ENCODE measurements around the gene ADPRM. TPM values are rescaled to one million over a fixed set of nuclear protein-coding genes. Genes with fewer than 3 reads are reported as not detected.

The ADPRM gene
- total RNA-seq, 1 experiment from 2014 or later = 5.1 TPM

DNA sequence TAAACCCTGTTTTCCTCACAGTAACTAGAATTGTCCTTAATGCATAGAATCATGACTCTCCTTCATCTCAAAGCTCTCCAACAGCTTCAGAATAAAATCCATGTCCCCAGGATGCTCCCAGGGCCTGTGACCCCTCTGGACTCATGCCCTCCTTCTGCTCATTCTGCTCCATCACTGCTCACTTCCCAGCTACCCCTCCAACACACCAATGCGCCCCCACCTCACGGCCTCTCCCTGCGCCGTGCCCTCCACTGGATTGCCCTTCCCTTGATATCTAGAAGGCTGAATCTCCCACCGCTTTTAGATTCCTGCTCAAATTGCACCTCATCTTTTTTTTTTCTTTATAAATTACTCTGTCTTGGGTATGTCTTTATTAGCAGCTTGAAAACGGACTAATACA, 45.0 kb downstream of the ADPRM start:
- Histone ChIP-seq H2BK20ac (ENCODE audit: low read depth, low read length, poor library complexity, severe bottlenecking) (no peak overlapping the region), H3K18ac (ENCODE audit: insufficient read length, low read depth, low read length) (no peak overlapping the region), H3K79me2 (ENCODE audit: insufficient read depth, low read length) (no peaks in the 10 kb centered on the region), H4K8ac (replicated peaks; ENCODE audit: insufficient read length, low read depth, low read length) (no peak overlapping the region), H3K27ac (ENCODE audit: insufficient read length, low read depth, low read length) (no peak overlapping the region), H3K56ac (ENCODE audit: insufficient read length, low read depth, low read length) (no peak overlapping the region), H4K20me1 (ENCODE audit: control insufficient read depth, insufficient read depth, insufficient read length) (no peaks in the 10 kb centered on the region), H2AK5ac (ENCODE audit: insufficient read length, low read length) (no peak overlapping the region), H3K23me2 (ENCODE audit: insufficient read length, low read depth, low read length, poor library complexity, severe bottlenecking) (no peaks in the 10 kb centered on the region), H3K4ac (ENCODE audit: low read depth, low read length) (no peak overlapping the region), H3K4me1 (ENCODE audit: insufficient read depth, low read length) (no peaks in the 10 kb centered on the region), H3K9ac (ENCODE audit: extremely low read depth, insufficient read length, low read length) (no peak overlapping the region), H2BK120ac (ENCODE audit: low read depth, low read length, poor library complexity, severe bottlenecking) (no peak overlapping the region), H2BK5ac (ENCODE audit: insufficient read length, low read length) (no peak overlapping the region), H4K91ac (ENCODE audit: insufficient read length, low read depth, low read length) (no peak overlapping the region), H3K9me3 (ENCODE audit: control insufficient read depth, low read depth, low read length) (no peaks in the 10 kb centered on the region), H3K23ac (ENCODE audit: insufficient read length, low read depth, low read length) (no peak overlapping the region), H3K79me1 (ENCODE audit: insufficient read depth, low read depth, low read length, poor library complexity, severe bottlenecking) (no peaks in the 10 kb centered on the region), H4K5ac (ENCODE audit: insufficient read length, low read depth, low read length) (no peak overlapping the region), H3K4me2 (ENCODE audit: insufficient read depth, insufficient read length, low read length) (no peak overlapping the region), H2BK12ac (ENCODE audit: insufficient read length, low read depth, low read length) (no peak overlapping the region), H3K14ac (ENCODE audit: insufficient read depth, low read length) (no peak overlapping the region), H3T11ph (ENCODE audit: low read length) (no peak overlapping the region), H2AFZ (ENCODE audit: low read length) (no peak overlapping the region), H3K27me3 (ENCODE audit: insufficient read depth, low read length) (no peaks in the 10 kb centered on the region), H2BK15ac (ENCODE audit: low read depth, low read length) (no peak overlapping the region)
- H3K27ac Mint-ChIP-seq = peak overlapping the region in 1 of 3 experiments; percentile 35; a peak in 1 of 7 replicates
- H3K9me3 Mint-ChIP-seq = no peaks in the 10 kb centered on the region
- no CpG with 5 or more reads among the region's 6 CpGs for WGBS (ENCODE audit: extremely low coverage, insufficient read length, low lambda C conversion rate)
- TF ChIP-seq, protein P1, sequence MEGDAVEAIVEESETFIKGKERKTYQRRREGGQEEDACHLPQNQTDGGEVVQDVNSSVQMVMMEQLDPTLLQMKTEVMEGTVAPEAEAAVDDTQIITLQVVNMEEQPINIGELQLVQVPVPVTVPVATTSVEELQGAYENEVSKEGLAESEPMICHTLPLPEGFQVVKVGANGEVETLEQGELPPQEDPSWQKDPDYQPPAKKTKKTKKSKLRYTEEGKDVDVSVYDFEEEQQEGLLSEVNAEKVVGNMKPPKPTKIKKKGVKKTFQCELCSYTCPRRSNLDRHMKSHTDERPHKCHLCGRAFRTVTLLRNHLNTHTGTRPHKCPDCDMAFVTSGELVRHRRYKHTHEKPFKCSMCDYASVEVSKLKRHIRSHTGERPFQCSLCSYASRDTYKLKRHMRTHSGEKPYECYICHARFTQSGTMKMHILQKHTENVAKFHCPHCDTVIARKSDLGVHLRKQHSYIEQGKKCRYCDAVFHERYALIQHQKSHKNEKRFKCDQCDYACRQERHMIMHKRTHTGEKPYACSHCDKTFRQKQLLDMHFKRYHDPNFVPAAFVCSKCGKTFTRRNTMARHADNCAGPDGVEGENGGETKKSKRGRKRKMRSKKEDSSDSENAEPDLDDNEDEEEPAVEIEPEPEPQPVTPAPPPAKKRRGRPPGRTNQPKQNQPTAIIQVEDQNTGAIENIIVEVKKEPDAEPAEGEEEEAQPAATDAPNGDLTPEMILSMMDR (conservative IDR thresholded peaks at IDR 0.05) = no peak
- H3K36me3 Mint-ChIP-seq (ENCODE audit: insufficient read depth in 1 of 3, low read depth in 3 of 3) = peaks cover 0 to 1% (median 0%) of the 10 kb centered on the region in 3 experiments; a peak in 1 of 7 replicates
- H3K4me1 Mint-ChIP-seq = peaks cover 0 to 9% of the 10 kb centered on the region in 2 experiments; a peak in 1 of 4 replicates
- no peaks in the 10 kb centered on the region; the same call in 1 of the 2 replicates for H3K27me3 Mint-ChIP-seq (ENCODE audit: low read depth)
- no peak overlapping the region for H3K4me3 Mint-ChIP-seq
- DNase-seq = no peak
